GM18861 (cell line): ENCODE results near the gene SIM2.

Experiments
- ATAC-seq: cut with Tn5 transposase; IDR thresholded peaks from one replicate; pipeline ENCODE4 v1.9.1; 2021; ENCODE audit not compliant: unreplicated experiment

The SIM2 gene

GRCh38 chr21:36791695-36792470, 93.0 kb downstream of the SIM2 start:
- ATAC-seq: no peak

DNA sequence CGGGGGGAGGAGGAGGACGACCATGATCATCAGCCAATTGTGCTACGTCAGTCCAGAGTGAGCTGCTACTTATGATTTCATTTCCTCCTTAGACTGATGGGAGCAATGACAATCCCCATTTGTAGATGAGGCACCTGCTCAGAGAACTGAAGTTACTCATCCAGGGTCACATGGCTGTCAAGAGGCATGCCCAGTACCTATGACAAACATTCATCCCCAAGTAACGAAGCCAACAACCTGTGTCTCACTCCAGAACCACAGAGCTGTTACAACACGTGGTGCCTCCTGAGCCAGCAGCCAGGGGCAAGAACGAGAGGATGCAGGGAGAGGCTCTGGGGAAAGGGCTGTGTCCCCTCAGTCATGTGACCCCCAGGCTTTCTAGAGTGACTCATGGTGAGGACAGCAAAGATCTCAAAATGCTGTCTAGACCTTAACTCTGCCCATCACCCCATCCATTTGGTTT, 93.6 kb downstream of the SIM2 start:
- no peak for ATAC-seq

DNA sequence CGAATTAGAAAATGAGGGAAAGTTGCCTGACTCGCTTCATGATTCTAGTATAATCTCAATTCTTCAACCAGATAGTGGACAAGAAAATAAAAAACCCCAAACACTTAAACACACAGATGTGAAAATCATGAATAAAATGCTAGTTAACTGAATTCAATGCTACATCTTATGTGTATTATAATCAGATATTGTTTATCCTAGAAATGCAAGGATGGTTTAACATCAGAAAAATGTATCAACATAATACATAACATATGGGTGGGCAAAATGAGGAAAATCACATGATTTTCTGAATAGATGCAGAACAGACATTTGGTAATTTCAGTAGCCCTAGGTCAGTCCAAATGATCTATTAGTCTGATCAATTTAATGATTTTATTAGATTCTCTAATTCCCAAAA, 97.2 kb downstream of the SIM2 start:
- no peak for ATAC-seq

GRCh38 chr21:36798491-36798890, 99.6 kb downstream of the SIM2 start:
- no peak for ATAC-seq
